ENCODE data around the gene RHD. TPM values are rescaled to one million over a fixed set of nuclear protein-coding genes. Genes with fewer than 3 reads are reported as not detected.
"Not testable (repeated sequence)": the region's sequence is repeated elsewhere in the genome, so short reads cannot be mapped to it uniquely, and the experiment has no call there.

Gene RHD
- total RNA-seq, 1 donor from 2014 or later: not detected

DNA sequence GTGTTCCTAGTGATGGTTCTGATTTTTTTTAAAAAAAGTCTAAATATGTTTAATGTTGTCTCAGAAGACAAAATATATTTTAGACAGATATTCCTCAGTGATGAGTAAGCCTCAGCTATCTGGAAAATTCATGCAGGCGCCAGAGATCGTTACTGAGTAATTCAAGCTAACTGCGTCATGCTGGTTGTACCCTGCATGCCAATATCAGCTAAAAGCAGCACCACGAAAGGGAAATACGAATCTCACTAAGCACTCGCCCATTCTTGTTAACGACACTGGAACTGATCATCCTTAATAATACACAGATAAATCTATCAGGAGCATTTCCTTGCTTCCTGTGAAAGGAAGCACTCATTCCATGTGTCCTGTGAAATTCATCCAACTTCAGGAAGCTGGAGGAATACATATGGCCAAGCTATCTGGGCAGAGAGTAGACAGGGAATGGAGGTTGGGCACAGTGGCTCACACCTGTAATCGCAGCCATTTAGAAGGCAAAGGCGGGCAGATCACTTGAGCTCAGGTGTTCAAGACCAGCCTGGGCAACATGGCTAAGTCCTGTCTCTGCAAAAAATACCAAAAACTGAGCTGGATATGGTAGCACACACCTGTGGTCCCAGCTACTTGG is 48.1 kb downstream of the RHD start:
- not testable (repeated sequence) for H3K27ac Mint-ChIP-seq; H3K4me1 Mint-ChIP-seq (ENCODE audit: unreplicated experiment); H3K27me3 Mint-ChIP-seq; H3K4me3 Mint-ChIP-seq; DNase-seq (ENCODE audit: extremely low spot score, unreplicated experiment); H3K9me3 Mint-ChIP-seq; H3K36me3 Mint-ChIP-seq

- not testable (repeated sequence) for DNase-seq (ENCODE audit: extremely low spot score, unreplicated experiment); H3K9me3 Mint-ChIP-seq; H3K36me3 Mint-ChIP-seq; H3K27ac Mint-ChIP-seq; H3K4me3 Mint-ChIP-seq; H3K27me3 Mint-ChIP-seq; H3K4me1 Mint-ChIP-seq (ENCODE audit: unreplicated experiment)
Observed at GRCh38 chr1:25322127-25322526, 49.8 kb downstream of the RHD start.

- H3K36me3 Mint-ChIP-seq; H3K4me1 Mint-ChIP-seq (ENCODE audit: unreplicated experiment); H3K9me3 Mint-ChIP-seq: not testable (repeated sequence)
Observed at GRCh38 chr1:25324407-25324806, 52.1 kb downstream of the RHD start.

DNA sequence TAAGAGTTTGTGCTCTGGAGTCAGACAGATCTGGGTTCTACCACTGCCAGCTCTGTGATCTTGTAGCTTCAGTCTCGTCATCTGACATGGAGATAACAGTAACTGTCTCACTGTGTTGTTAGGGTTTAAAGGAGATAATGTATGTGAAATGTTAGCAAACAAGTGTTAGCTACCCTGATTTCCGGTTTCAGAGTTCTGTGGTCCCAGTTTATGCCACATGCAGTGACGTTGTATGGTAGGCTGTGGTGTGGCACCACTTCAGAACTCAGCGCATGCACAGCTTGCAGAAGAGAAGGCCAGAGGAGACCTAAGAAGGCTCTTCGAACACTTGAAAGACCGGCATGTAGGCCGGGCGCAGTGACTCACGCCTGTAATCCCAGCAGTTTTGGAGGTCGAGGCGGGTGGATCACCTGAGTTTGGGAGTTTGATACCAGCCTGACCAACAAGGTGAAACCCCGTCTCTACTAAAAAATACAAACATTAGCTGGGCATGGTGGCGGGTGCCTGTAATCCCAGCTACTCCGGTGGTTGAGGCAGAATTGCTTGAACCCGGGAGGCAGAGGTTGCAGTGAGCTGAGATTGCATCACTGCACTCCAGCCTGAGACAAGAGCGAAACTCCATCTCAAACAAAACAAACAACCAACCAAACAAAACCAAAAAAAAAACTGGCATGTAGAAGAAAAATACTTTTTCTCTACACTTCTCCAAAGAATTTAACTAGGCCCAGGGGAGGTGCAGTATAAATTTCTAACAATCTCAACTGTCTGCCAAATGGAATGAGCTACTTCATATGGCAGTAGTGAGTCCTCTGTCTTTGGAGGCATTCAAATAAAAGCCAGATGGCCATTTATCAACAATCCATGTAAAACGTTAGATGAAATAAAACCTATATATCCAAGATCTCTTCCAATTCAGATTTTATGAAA is 55.8 kb downstream of the RHD start:
- H3K4me1 Mint-ChIP-seq (ENCODE audit: unreplicated experiment); DNase-seq (ENCODE audit: extremely low spot score, unreplicated experiment); H3K27me3 Mint-ChIP-seq; H3K9me3 Mint-ChIP-seq; H3K36me3 Mint-ChIP-seq; H3K27ac Mint-ChIP-seq; H3K4me3 Mint-ChIP-seq: not testable (repeated sequence)

More at GRCh38 chr1:25324407-25324806, 52.1 kb downstream of the RHD start:
- DNase-seq (ENCODE audit: extremely low spot score, unreplicated experiment); H3K27me3 Mint-ChIP-seq; H3K27ac Mint-ChIP-seq; H3K4me3 Mint-ChIP-seq: not testable (repeated sequence)

DNA sequence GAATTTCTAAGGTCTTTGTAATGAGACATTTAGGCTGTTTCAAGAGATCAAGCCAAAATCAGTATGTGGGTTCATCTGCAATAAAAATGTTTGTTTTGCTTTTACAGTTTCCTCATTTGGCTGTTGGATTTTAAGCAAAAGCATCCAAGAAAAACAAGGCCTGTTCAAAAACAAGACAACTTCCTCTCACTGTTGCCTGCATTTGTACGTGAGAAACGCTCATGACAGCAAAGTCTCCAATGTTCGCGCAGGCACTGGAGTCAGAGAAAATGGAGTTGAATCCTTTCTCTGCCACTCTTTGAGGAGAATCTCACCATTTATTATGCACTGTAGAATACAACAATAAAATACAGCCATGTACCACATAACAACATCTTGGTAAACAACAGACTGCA is 56.5 kb downstream of the RHD start:
- not testable (repeated sequence) for H3K27me3 Mint-ChIP-seq; H3K36me3 Mint-ChIP-seq; H3K9me3 Mint-ChIP-seq; DNase-seq (ENCODE audit: extremely low spot score, unreplicated experiment); H3K4me1 Mint-ChIP-seq (ENCODE audit: unreplicated experiment); H3K4me3 Mint-ChIP-seq; H3K27ac Mint-ChIP-seq

GRCh38 chr1:25329336-25329735 is 57.0 kb downstream of the RHD start:
- not testable (repeated sequence) for H3K36me3 Mint-ChIP-seq; H3K9me3 Mint-ChIP-seq; H3K27ac Mint-ChIP-seq; H3K4me1 Mint-ChIP-seq (ENCODE audit: unreplicated experiment); DNase-seq (ENCODE audit: extremely low spot score, unreplicated experiment); H3K27me3 Mint-ChIP-seq; H3K4me3 Mint-ChIP-seq

- not testable (repeated sequence) for H3K27me3 Mint-ChIP-seq; H3K36me3 Mint-ChIP-seq; H3K27ac Mint-ChIP-seq; H3K9me3 Mint-ChIP-seq; H3K4me1 Mint-ChIP-seq (ENCODE audit: unreplicated experiment); H3K4me3 Mint-ChIP-seq; DNase-seq (ENCODE audit: extremely low spot score, unreplicated experiment)
Observed at GRCh38 chr1:25329950-25330349, 57.6 kb downstream of the RHD start.

GRCh38 chr1:25336922-25337354 is 64.6 kb downstream of the RHD start:
- Mint-ChIP-seq H3K4me1 (ENCODE audit: unreplicated experiment) (peaks cover 15% of the 10 kb centered on the region), H3K4me3 (peak overlapping the region; percentile 96), H3K27ac (peak overlapping the region; percentile 36)
- not testable (repeated sequence) for DNase-seq (ENCODE audit: extremely low spot score, unreplicated experiment); H3K36me3 Mint-ChIP-seq; H3K9me3 Mint-ChIP-seq; H3K27me3 Mint-ChIP-seq

DNA sequence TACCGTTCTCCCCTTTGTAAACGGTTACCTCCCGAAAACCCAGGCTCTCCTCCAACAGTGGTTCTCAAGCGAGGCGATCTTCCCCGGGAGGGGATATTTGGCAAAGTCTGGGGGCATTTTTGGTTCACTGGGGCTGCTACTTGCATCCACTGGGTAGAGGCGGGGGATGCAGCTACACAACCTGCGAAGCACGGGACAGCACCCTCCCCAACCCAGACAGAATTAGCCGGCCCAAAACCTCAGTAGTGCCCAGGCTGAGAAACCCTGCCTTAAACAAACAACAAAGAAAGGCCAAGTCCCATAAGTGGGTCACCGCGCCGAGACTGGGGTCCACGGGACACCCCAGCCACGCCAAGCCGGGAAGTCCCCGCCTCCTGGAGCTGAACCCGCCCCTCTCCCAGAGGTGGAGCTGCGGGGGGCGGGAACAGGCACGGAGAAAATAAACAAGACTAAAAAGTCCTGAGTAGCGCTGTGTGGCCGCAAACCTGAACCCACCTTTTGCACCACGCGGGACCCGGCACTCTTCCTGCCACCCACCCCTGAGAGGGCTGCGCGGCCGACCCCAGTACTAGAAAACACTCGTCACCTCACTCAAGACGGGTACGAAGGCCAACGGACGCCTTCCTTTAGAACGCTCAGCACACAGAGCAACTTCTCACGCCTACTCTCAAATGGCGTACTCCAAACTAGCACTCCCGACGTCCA is 65.3 kb downstream of the RHD start:
- peaks cover 15% of the 10 kb centered on the region for H3K4me1 Mint-ChIP-seq (ENCODE audit: unreplicated experiment)
- H3K9me3 Mint-ChIP-seq; H3K27me3 Mint-ChIP-seq; H3K36me3 Mint-ChIP-seq; DNase-seq (ENCODE audit: extremely low spot score, unreplicated experiment): not testable (repeated sequence)
- H3K4me3 Mint-ChIP-seq: peak overlapping the region; percentile 94
- peak overlapping the region; percentile 86 for H3K27ac Mint-ChIP-seq

Data from type B pancreatic cell (in vitro differentiated cells).